Panc1 (cell line): ENCODE data around the gene TOLLIP. TPM values are rescaled to one million over a fixed set of nuclear protein-coding genes. Genes with fewer than 3 reads are reported as not detected.

Source experiments
- ATAC-seq: fragments of 200-7000 bp; cut with Tn5 transposase; 2 replicates; pipeline ENCODE4 v1.9.1; 2020; ENCODE audit warnings: mild to moderate bottlenecking, moderate library complexity
- BruUV-seq: library from RNA; stranded (reverse); fragments of 400-500 nt; replicated peaks from 2 replicates; lab custom pipeline; 2021; lab: Mats Ljungman, UMichigan
- CTCF ChIA-PET: fragments of 300-600 bp; sonication (Branson Sonifier 250); formaldehyde crosslinking; loops from one replicate; lab custom pipeline; 2022; ENCODE audit warnings: antibody characterized with exemption; lab: Charles Lee
- POLR2A ChIA-PET: fragments of 300-600 bp; sonication (Branson Sonifier 250); formaldehyde crosslinking; loops from one replicate; lab custom pipeline; 2022; ENCODE audit warnings: antibody characterized with exemption; lab: Charles Lee
- DNase-seq: peaks from one replicate; pipeline ENCODE4 v3.0.0-alpha.2; 2010; ENCODE audit warnings: low read depth, low spot score
- H3K27ac ChIP-seq: 2 replicates; pipeline ENCODE4 v1.5.1; 2011; ENCODE audit warnings: mild to moderate bottlenecking, low read length, inconsistent platforms
- H3K27me3 ChIP-seq: fragments of 200-500 bp; sonication (Bioruptor generic); 2 replicates; pipeline ENCODE4 v1.6.0; 2014; ENCODE audit warnings: low read length, inconsistent platforms; ENCODE audit not compliant: control insufficient read depth, insufficient read depth
- H3K36me3 ChIP-seq: fragments of 200-500 bp; sonication (Bioruptor generic); 2 replicates; pipeline ENCODE4 v1.5.1; 2014; ENCODE audit warnings: inconsistent platforms, mild to moderate bottlenecking, low read length, moderate library complexity; ENCODE audit not compliant: control insufficient read depth, insufficient read depth
- H3K4me1 ChIP-seq: 2 replicates; pipeline ENCODE4 v1.5.1; 2011; ENCODE audit warnings: inconsistent platforms, mild to moderate bottlenecking, low read length, moderate library complexity; ENCODE audit not compliant: control insufficient read depth, insufficient read depth
- H3K4me3 ChIP-seq, 2 experiments: 2 replicates each; pipeline ENCODE4 v1.5.1; 2011 to 2012; ENCODE audit warnings: low read depth in 2 of 2, low read length in 2 of 2, mild to moderate bottlenecking in 2 of 2, inconsistent platforms in 1 of 2, moderate library complexity in 1 of 2
- H3K9me3 ChIP-seq: fragments of 200-500 bp; sonication (Bioruptor generic); 2 replicates; pipeline ENCODE4 v1.5.1; 2014; ENCODE audit warnings: low read depth, mild to moderate bottlenecking, inconsistent platforms, low read length, moderate library complexity; ENCODE audit not compliant: control insufficient read depth, insufficient read depth
- CTCF ChIP-seq: fragments of 450-650 bp; IDR thresholded peaks from 2 replicates; pipeline ENCODE4 v1.5.1; 2017; ENCODE audit warnings: mild to moderate bottlenecking
- POLR2AphosphoS5 ChIP-seq: IDR thresholded peaks from 2 replicates; pipeline ENCODE4 v1.6.1; 2012; ENCODE audit warnings: mild to moderate bottlenecking, low read depth, low read length, moderate library complexity
- SIN3A ChIP-seq: IDR thresholded peaks from 2 replicates; pipeline ENCODE4 v1.6.1; 2012; ENCODE audit warnings: low read depth, mild to moderate bottlenecking, low read length, moderate library complexity, borderline replicate concordance; ENCODE audit not compliant: insufficient read depth
- TCF7L2 ChIP-seq: IDR thresholded peaks from 2 replicates; pipeline ENCODE4 v1.6.1; 2011; ENCODE audit warnings: mild to moderate bottlenecking, low read depth, low read length, inconsistent platforms
- in situ Hi-C: cut with HindIII; loops from 2 replicates; pipeline ENCODE4 v1.10.0; 2016; ENCODE audit warnings: low sequenced_read_pairs, low pct_unique_long_range_greater_than_20kb
- intact Hi-C: fragments of 100-400 bp; cut with micrococcal nuclease; formaldehyde crosslinking; loops from one replicate; pipeline ENCODE4 v1.10.0; 2022; ENCODE audit not compliant: unreplicated experiment
- total RNA-seq: library from RNA; stranded (reverse); gene quantifications from one replicate; pipeline ENCODE4 v1.2.1, GENCODE V29; 2021; ENCODE audit not compliant: unreplicated experiment
- TF ChIP-seq, protein P1 (sequence below), 2 experiments: IDR thresholded peaks; 2 replicates each; pipeline ENCODE4 v1.6.1; 2011 to 2012; ENCODE audit warnings: low read depth in 2 of 2, control low read depth in 1 of 2, low read length in 1 of 2, mild to moderate bottlenecking in 1 of 2, moderate library complexity in 1 of 2; ENCODE audit not compliant: insufficient read depth in 1 of 2

Gene TOLLIP
- total RNA-seq, 1 experiment from 2014 or later, result 141 TPM

DNA sequence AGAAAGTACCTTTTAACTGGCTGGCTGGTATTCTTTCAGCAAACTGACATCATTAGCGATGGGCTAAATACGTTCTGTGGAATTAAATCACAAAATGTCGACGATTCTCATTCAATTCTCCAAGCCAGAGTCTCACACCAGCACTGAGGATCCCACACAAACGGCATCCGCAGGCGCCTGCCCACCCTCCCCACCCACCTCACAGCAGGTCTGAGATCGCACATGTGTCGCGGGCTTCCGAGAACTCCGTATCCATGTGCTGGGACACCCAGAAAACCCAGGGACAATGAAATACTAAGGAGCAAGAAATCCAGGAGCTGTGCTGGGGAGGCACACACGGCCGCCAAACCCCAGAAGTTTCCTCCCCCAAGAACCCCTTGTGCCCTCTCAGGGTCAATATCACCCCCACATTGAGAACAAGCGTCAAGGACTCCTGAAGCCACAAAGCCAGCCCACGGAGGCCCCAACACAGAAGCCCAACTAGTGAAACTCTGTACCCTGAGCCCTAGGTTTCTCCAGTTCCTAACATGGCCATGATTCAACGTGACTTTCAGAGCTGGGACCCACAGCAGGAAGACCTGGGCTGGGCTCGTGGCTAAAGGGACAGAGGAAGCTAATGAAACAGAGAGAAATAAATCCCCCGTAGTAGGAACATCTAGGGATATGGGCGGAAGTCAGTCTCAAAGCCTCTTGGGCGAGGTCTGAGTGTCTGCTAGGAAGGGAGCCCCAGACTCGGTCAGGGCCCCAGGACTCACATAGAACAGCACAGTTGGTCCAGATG lies 8.0 kb downstream of the TOLLIP start:
- no peak for ATAC-seq
- intact Hi-C loops (loop anchor here (10.0 kb wide), 1 partner anchor 213 kb away; no protein-coding TSS in a partner anchor), in situ Hi-C loops (no loop called here)
- H3K36me3 ChIP-seq, result no peaks in the 10 kb centered on the region
- no peaks in the 10 kb centered on the region for H3K9me3 ChIP-seq
- no peak for DNase-seq
- ChIA-PET POLR2A (interaction anchor here (0.5 kb wide), 1 partner anchor 88 kb away, joined by 4 read pairs; the partner anchor contains the start of gene BRSK2), CTCF (no interaction called here)
- peaks cover 4% of the 10 kb centered on the region; the same call in 1 of the 2 replicates for H3K4me1 ChIP-seq
- no peaks in the 10 kb centered on the region for H3K27me3 ChIP-seq
- TF ChIP-seq SIN3A (no peak), POLR2AphosphoS5 (no peak), CTCF (no peak)
- BruUV-seq, result no TSS peak
- no peak overlapping the region for H3K27ac ChIP-seq
- no peak overlapping the region for H3K4me3 ChIP-seq

GRCh38 chr11:1300569-1301187 lies 8.8 kb downstream of the TOLLIP start:
- TF ChIP-seq POLR2AphosphoS5 (no peak), TCF7L2 (no peak)
- TF ChIP-seq, protein P1, sequence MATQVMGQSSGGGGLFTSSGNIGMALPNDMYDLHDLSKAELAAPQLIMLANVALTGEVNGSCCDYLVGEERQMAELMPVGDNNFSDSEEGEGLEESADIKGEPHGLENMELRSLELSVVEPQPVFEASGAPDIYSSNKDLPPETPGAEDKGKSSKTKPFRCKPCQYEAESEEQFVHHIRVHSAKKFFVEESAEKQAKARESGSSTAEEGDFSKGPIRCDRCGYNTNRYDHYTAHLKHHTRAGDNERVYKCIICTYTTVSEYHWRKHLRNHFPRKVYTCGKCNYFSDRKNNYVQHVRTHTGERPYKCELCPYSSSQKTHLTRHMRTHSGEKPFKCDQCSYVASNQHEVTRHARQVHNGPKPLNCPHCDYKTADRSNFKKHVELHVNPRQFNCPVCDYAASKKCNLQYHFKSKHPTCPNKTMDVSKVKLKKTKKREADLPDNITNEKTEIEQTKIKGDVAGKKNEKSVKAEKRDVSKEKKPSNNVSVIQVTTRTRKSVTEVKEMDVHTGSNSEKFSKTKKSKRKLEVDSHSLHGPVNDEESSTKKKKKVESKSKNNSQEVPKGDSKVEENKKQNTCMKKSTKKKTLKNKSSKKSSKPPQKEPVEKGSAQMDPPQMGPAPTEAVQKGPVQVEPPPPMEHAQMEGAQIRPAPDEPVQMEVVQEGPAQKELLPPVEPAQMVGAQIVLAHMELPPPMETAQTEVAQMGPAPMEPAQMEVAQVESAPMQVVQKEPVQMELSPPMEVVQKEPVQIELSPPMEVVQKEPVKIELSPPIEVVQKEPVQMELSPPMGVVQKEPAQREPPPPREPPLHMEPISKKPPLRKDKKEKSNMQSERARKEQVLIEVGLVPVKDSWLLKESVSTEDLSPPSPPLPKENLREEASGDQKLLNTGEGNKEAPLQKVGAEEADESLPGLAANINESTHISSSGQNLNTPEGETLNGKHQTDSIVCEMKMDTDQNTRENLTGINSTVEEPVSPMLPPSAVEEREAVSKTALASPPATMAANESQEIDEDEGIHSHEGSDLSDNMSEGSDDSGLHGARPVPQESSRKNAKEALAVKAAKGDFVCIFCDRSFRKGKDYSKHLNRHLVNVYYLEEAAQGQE (IDR thresholded peaks at IDR 0.05; ENCODE audit: insufficient read depth in 1 of 2, low read depth in 2 of 2, low read length in 1 of 2), result no peak
- in situ Hi-C loops, result no loop called here
- POLR2A ChIA-PET, result no interaction called here
- DNase-seq (no peak), ATAC-seq (no peak)
- H3K27me3 ChIP-seq, result no peaks in the 10 kb centered on the region
- no peak overlapping the region for H3K4me3 ChIP-seq
- intact Hi-C loops, result loop anchor here (10.0 kb wide), 1 partner anchor 214 kb away; no protein-coding TSS in a partner anchor
- no TSS peak for BruUV-seq
- no peaks in the 10 kb centered on the region for H3K36me3 ChIP-seq
- H3K4me1 ChIP-seq, result peaks cover 4% of the 10 kb centered on the region; the same call in 1 of the 2 replicates
- CTCF ChIA-PET, result no interaction called here
- no peak overlapping the region for H3K27ac ChIP-seq
- H3K9me3 ChIP-seq, result no peaks in the 10 kb centered on the region
